ENCODE measurements around the gene IAH1.

GRCh38 chr2:9473308-9473984 lies 905 bp upstream of the IAH1 start:
- TF ChIP-seq EZH2phosphoT487 (IDR thresholded peaks at IDR 0.05; ENCODE audit: low read length), result no peak
- TF ChIP-seq, protein P1, sequence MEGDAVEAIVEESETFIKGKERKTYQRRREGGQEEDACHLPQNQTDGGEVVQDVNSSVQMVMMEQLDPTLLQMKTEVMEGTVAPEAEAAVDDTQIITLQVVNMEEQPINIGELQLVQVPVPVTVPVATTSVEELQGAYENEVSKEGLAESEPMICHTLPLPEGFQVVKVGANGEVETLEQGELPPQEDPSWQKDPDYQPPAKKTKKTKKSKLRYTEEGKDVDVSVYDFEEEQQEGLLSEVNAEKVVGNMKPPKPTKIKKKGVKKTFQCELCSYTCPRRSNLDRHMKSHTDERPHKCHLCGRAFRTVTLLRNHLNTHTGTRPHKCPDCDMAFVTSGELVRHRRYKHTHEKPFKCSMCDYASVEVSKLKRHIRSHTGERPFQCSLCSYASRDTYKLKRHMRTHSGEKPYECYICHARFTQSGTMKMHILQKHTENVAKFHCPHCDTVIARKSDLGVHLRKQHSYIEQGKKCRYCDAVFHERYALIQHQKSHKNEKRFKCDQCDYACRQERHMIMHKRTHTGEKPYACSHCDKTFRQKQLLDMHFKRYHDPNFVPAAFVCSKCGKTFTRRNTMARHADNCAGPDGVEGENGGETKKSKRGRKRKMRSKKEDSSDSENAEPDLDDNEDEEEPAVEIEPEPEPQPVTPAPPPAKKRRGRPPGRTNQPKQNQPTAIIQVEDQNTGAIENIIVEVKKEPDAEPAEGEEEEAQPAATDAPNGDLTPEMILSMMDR (IDR thresholded peaks at IDR 0.05; ENCODE audit: low read length), result no peak

All from MM.1S (cell line).